Ecto neural progenitor cell (in vitro differentiated cells): Measurements from ENCODE around the gene COL24A1.
"Not testable (repeated sequence)": the region's sequence is repeated elsewhere in the genome, so short reads cannot be mapped to it uniquely, and the experiment has no call there.

Experiments
- DNase-seq: peaks from one replicate; pipeline ENCODE4 v3.0.0-alpha.2; 2018; ENCODE audit warnings: low spot score

Gene COL24A1

DNA sequence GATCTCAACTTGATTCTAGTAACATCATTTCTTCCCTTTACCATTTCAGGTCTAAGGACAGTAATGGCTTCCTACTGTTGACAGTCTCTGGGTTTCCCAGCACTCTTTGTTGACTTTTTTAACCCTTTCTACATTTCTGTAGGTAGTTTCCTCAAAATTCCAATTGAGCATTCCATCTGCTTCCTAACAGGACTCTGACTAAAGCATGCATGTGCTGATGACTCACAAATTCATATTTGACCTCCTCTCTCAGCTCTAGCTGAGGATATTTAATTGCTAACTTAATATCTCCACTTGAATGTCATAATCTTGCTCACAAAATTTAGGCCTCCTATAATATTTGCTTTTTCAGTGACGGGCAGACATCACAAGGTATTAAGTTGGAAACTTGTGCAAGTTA, 355.1 kb downstream of the COL24A1 start:
- no peak for DNase-seq

DNA sequence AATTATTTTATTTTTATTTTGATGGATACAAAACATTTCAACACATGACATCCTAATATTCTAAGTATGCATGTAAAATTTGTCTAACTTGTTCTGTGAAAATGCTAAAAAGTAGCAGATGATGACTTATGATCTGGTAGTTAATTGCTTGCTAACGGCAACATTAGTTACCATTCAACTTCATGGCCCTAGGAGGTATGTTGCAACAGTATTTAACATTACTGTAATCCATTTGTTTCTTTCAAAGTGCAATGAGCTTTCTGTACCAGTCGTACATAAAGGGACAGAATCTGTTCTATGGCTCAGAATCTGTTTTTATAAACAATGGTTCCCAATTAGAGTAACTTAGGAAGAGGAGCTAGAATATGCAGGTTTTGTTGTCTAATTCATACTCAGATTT, 356.8 kb downstream of the COL24A1 start:
- DNase-seq = no peak

DNA sequence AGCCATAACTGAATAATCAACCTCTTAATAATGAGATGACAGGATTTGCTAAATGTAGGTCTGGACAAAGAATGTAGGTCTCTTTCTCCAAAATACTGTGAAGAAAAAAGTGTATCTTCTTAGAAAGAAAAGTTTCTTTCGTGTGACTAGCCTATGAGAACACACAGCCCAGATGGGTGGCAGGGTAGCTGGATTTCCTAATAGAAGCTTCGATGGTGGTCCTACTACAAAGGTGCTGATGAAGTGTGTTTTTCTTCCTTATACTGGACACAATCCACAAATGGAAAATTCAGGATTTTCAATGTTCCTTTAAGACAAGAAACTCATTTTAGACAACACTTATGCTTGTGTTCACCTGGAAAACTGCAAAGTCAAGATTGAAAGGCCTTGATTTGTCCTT, 358.2 kb downstream of the COL24A1 start:
- no peak for DNase-seq

DNA sequence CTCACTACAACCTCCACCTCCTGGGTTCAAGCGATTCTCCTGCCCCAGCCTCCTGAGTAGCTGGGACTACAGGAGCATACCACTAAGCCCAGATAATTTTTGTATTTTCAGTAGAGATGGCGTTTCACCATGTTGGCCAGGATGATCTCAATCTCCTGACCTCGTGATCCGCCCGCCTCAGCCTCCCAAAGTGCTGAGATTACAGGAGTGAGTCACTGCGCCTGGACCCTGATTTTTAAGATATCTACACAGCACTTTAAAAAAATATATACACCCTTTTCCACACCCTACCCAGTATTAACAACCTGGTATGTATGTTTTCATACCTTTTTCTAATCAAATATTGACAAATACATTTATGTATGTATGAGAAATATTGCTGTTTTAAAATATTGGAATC, 379.6 kb downstream of the COL24A1 start:
- not testable (repeated sequence) for DNase-seq

GRCh38 chr1:85762804-85763203, 393.8 kb downstream of the COL24A1 start:
- no peak for DNase-seq

- DNase-seq = no peak
These were observed 399.7 kb downstream of the COL24A1 start for GRCh38 chr1:85756864-85757263.

- no peak for DNase-seq
These were observed 408.5 kb downstream of the COL24A1 start for GRCh38 chr1:85748120-85748519.

DNA sequence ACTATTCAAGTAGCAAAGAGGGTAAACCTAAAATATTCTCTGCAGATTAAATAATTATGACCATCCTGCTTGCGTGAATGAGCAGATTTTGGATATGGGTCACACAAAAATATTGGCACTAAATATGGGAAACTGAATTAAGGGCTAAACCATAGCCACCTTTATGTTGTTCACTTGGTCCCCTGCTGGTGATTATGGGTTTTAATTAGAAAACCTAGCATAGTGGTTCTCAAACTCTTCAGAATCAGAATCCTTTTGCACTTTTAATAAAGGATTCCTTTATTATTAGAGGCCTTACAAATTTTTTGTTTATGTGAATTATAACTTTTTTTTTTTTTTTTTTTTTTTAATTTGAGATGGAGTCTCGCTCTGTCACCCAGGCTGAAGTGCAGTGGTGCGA, 409.8 kb downstream of the COL24A1 start:
- DNase-seq = no peak

DNA sequence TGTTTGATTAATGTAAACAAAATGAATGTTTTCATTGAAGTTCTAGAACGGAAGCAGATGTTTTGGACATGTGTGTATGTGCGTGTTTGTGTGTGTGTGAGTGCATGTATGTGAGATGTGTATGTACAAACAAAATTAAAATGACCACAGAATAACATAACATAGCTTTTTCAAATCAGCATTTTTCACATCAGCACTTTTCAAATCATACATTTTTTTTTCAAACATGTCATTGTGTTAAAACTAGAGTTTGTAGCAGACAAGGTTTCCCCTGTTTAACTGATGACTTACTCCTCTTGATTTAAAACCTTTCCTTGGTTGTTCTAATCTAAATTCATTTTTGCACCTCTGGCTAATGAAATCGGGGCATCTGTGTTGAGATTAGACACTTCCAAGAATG, 412.8 kb downstream of the COL24A1 start:
- no peak for DNase-seq

- DNase-seq = no peak
These were observed 421.6 kb downstream of the COL24A1 start for GRCh38 chr1:85734931-85735330.

GRCh38 chr1:85718678-85719340, 437.8 kb downstream of the COL24A1 start:
- DNase-seq = no peak

GRCh38 chr1:85714418-85715114, 442.0 kb downstream of the COL24A1 start:
- not testable (repeated sequence) for DNase-seq

DNA sequence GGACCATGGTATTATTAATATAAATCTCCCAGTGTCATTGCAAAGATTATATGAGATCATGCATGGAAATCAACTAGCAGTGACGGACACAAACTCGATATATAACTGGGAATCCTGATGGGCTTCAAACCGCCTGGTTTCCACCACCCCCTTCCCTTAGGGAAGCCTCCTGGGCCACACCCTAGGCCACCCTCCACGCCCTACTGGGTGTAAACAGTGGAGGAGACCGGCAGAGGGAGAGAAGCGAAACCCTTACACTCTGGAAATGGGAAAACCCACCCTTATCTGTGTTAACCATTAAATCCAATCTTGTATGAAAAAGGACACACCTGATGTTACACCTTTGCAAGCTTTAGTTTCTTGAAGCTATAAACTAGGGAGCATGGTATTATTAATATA, 447.7 kb downstream of the COL24A1 start:
- DNase-seq = no peak

DNA sequence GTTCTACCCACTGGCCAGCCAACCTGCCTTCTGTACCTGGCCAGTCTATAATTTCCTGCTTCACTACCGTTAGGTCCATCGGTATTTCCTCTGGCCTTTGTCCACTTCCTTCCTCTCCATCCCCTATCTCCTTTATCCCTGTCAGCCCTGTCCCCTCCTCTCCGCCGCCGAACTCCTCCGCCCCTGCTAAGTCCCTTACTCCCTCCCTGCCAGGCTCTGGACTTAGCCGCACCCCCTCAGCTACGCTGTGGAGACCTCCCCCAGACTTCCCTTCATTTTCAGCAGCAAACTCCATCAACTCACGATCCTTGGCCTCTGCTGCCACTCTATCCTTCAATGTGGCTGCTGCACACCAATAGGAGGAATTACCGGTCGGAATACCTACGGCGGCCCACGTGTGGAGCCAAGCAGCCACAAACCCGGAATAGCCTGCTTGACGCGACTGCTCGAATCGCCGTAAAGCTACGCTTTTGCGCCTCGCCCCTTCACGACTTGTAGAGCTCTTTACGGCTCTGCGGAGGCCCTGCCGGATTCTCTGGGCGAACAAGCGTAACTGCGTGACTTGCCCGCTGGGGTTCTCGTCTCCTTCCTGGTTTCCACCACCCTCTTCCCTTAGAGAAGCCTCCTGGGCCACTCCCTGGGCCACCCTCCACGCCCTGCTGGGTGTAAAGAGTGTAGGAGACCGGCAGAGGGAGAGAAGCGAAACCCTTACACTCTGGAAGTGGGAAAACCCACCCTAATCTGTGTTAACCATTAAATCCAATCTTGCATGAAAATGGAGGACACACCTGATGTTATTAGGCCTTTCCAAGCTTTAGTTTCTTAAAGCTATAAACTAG, 448.4 kb downstream of the COL24A1 start, which contains the start of gene ZNHIT6:
Gene ZNHIT6, minus strand, starts transcription at position 444 of the 839 bp plus-strand sequence. Its CDS starts 149 bp downstream, at position 295.
- DNase-seq = peak; percentile 94

GRCh38 chr1:85707267-85707989, 449.1 kb downstream of the COL24A1 start:
- DNase-seq = no peak

- no peak for DNase-seq
These were observed 450.6 kb downstream of the COL24A1 start for GRCh38 chr1:85705940-85706339.

- DNase-seq = no peak
These were observed 456.1 kb downstream of the COL24A1 start for GRCh38 chr1:85700422-85700821.

DNA sequence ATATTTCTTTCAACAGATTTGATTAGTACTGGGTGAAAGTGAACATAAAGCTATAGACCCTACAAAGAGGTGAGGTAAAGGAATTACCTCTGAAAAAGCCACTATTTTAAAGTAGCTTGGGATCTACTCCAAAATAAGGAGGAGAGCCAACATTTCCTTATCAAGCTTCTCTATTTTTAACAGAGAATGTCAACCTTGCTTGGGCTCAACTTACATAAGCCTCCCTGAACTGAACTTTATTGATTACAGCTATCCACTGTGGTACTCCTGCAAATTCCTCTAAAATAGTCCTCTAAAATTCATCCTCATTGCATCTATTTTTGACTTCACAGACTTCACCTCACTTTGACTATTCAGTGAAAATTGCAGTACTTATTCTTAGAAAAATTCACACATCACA, 458.7 kb downstream of the COL24A1 start:
- DNase-seq = no peak

GRCh38 chr1:85692730-85693314, 463.8 kb downstream of the COL24A1 start:
- DNase-seq = no peak

DNA sequence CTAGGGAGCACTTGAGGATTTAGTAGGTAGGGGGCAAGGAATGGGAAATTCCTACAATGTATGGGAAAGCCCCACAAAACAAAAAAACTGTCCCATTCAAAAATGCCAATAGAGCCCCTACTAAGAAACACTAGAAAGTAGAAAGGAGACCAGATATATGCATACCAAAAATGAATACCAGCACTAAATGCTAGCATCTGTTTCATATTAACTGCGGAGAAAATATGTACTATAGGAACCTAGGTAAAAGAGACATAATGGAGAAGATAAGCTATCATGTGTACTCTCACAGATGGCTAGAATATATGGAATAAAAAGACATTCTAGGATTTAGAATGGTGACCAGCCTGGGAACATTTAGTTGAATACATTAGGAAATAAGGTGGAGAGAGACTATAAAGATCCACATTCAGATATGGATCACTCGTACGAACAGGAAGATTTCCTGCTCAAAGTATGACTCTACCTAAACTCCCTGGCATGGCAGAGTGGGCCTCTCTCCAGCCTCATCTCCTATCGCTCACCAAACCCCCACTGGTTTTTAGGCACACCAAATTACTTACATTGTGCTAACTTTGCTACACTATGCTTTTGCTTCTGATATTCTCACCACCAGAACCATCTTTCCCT, 466.7 kb downstream of the COL24A1 start:
- DNase-seq = no peak

DNA sequence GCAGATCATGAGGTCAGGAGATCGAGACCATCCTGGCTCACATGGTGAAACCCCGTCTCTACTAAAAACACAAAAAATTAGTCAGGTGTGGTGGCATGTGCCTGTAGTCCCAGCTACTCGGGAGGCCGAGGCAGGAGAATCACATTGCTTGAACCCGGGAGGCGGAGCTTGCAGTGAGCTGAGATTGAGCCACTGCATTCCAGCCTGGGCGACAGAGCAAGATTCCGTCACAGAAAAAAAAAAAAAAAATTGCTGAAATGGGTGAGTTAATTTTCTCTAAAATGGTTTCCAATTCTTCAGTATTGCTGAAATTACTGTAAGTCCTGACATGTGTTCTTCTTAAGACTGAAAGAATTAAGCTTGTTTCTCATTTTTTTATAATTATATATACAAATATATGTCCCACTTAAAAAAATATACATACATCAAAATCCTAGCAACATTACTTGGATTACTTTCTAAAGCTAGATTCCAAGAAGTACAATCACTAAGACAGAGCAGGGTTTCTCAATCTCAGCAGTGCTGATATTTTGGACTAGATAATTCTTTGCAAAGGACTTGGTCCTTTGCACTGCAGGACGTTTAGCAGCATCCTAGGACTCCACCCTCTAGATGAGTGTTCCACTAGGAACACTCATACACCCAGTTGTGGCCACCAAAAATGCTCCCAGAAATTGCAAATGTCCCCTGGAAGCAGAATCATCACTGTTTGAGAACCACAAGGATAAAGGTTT, 473.1 kb downstream of the COL24A1 start:
- no peak for DNase-seq
